GM18907 (cell line): ENCODE results near the gene AMZ2.
"Not testable (repeated sequence)": the region's sequence is repeated elsewhere in the genome, so short reads cannot be mapped to it uniquely, and the experiment has no call there.

Experiments
- ATAC-seq: cut with Tn5 transposase; IDR thresholded peaks from one replicate; pipeline ENCODE4 v1.9.1; 2021; ENCODE audit warnings: mild to moderate bottlenecking, moderate library complexity; ENCODE audit not compliant: unreplicated experiment

AMZ2 gene, protein sequence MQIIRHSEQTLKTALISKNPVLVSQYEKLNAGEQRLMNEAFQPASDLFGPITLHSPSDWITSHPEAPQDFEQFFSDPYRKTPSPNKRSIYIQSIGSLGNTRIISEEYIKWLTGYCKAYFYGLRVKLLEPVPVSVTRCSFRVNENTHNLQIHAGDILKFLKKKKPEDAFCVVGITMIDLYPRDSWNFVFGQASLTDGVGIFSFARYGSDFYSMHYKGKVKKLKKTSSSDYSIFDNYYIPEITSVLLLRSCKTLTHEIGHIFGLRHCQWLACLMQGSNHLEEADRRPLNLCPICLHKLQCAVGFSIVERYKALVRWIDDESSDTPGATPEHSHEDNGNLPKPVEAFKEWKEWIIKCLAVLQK

DNA sequence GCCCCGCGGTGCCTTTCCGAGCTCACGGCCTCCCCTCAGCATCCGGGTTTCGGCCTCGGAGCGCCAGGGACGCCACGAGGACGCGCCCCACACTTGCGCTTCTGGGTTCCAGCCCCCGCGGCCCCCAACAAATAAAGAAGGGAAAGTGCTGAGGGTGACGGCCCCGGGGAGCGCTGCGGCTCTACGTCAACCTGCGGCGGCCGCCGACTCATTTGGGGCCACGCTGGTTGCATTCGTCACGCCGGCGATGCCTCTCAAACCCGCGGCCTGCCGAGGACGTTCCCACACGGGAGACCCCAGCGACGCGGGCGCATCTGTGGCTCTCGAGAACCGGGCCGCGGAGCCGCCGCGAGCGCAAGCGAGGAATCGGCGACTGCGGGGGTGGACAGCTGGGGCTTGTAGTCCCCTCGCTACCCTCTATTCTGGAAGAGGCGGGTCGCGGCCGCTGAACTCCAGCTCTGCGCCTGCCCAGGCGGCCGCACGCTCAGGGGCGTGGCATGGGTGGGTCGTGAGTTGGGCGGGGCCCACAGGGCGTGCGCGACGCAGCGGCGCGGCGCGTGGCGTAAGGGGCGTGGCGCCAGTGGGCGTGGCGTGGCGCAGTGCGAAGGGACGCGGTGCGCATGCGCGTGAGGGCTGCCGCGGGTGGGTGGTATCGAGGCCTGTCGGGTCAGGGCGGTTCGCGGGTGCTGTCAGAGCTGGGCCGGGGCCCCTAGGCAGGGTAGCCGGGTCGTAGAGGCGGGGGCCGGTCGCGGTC is at the start of gene AMZ2:
AMZ2 (plus strand) TSS at position 599 of the 754 bp plus-strand sequence. CDS start 2,145 bp downstream, outside the sequence.
- peak; percentile 89 for ATAC-seq

DNA sequence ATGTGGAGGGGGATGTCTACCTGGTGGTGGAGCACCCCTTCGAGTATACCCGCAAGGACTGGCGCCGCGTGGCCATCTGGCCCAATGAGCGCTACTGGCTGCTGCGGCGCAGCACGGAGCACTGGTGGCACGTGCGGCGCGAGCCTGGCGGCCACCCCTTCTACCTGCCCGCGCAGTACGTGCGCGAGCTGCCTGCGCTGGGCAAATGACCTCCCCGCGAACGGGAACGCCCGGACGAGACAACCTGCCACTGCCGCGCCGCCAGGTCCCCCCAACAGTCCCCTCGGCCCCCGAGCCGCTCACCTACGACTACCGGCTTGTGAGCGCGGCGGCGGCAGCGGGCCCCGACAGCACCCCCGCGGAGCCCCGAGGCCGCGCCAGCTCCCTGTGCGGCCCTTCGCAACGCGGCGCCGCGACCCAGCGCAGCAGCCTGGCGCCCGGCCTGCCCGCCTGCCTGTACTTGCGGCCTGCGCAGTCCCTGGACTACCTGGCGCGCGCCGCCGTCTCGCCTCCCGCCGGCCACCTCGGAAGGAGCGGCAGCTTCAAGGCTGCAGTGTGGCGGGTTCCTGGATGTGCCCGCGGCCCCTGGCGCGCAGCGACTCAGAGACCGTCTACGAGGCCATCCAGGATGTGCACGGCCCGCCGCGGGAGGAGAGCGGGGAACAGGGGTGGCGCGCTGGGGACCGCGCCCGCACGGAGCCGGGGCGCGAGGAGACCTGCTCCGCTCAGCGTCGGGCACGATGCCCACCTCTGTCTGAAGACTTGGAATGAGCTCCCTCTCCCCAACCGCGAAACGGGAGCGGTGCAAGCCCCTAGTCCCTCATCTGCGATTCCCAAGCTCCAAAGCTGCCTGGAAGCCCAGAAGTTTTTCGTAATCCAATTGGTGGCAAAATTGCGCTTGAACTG is 48.7 kb upstream of the AMZ2 start:
- ATAC-seq, result no peak

DNA sequence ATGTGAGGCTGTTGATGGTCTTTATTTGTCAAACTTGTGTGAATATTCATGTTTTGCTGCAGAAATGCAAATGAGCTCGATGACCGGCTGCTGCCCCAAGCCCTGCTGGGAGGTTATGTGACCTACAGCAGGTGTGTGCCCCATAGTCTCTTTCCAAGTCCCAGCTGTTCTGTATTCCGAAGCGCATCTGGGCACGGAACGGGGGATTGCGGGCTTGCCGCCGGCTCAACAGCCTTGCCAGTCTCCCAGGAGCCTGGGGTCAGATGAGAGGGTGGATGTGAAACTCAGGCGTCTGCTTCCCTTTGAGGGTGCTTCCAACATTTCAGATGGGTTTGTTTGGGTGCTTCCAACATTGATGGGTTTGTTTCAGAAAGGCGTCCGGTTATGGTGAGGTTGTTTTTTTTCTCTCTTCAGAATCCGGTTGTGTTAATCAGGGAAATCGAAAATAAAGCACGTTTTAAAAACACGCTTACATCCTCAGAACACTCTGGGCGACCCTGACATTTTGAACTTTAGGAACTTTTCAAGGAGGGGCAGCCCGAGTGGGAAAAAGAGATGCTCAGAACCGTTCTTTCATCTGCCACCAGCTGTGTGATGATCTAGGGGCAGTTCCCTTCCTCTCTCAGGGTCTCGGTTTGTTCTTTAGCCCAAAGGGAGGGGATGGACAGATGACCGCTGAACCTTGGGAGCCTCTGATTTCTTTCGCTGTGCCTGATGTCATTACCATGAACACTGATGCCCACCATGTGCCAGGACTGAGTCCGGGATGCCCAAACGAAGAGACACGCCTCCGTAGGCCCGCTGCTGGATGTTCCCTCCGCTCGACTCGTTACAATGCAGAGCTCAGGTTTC is 47.8 kb upstream of the AMZ2 start:
- ATAC-seq, result no peak

DNA sequence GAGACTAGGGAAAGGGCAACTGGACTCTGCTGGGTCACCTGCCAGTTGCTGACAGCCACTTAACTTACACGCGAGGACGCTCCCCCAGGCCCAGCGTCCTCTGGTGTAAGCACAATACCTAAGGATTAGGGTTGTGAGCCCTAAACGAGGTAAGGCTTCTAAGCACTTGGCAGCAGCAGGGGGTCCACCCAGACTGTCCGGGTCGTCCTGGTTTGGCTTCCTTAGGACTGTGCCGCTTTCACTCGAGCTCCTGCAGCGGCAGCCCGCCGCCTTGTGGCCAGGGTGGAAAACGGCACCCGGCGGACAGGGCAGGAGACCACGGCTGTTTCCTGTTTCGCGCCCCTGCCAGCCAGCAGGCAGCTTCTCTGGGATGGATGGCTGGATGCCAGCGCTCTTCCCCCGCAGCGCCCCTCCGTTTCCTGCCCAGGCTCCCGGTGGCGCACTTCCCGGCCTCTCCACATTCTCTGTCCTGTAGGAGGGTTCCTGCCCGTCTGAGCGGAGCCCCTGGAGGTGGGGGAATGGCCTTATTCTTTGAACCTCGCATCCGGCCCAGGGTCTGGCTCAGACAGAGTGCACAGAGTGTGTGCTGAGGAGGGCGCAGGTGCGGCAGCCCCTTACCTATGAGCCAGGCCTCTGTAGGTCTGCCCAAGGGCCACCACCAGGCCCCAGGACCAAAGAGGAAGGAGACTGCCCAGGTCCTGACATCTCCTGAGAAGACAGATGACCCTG is 47.0 kb upstream of the AMZ2 start:
- peak; percentile 35 for ATAC-seq

DNA sequence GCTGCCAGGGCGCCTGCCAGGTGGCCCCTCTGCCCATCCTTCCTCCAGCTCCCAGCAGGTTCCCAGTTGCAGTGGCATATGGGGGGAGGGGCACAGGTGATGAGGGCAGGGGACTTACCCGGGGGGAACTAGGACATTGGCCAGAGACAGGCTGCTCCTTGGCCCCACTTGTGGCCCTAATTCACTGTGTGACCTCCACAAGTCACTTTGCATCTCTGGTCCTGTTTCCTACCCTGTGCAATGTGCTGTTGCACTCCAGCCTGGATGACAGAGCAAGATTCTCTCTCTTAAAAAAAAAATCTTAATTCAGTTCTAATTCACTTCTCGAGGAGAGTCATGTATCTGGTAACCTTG is 46.4 kb upstream of the AMZ2 start:
- ATAC-seq, result not testable (repeated sequence)

DNA sequence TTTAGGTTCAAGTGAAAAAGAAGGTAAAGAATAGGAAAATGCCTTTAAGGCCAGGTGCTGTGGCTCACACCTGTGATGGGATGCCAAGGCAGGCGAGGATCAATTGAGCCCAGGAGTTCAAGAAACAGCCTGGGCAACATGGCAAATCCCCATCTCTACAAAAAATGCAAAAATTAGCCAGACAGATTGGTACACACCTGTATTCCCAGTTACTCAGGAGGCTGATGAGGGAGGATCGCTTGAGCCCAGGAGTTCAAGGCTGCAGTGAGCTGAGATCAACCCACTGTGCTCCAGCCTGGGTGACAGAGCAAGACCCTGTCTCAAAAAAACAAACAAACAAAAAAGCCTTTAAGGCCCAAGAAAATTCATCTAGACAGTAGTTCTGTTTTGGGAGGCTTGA is 45.5 kb upstream of the AMZ2 start:
- ATAC-seq, result not testable (repeated sequence)

DNA sequence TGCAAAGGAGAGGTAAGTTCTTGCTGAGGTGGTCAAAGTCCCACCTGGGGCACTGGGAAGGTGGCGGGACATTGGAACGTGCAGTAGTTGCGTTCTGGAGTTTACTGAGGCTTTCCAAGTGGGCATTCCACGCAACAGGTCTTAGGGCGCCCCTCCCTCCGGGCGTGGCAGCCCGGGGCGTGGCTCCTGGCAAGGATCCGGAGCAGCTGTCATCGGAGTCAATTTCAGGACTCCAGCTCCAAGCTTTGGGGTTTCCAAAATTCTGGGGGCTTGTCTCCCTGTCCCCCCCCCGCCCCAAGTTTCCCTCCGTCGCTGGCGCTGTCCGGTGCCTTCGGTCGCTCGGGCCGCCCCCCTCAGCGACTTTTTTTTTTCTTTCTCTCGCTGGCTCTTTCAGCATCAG is 43.1 kb upstream of the AMZ2 start:
- no peak for ATAC-seq

DNA sequence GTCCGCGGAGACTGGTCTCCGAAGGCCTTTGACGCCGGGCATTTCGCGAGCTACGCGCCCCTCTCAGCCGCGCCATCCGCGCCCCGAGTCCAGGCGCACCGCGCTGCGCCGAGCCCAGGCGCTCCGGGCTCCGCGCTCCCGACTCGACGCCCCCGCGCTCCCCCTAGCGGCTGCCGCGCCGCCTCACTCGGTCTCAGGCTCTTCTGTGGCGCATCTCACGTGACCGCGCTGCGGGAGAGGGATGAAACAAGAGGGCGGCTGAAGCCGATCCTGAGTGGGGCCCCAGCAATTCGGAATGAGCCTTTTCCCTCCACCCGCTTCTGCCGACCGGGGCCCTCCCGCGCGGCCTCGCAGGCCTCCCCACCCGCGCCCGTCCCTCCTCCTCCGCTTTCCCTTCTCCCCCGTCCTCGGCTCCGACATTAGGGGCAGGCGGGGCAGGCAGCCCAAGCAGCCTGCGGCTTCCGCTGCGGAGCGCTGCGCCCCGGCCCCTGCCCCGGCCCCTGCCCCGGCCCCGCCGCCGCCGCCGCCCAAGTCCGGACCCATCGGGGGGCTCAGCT is 42.5 kb upstream of the AMZ2 start:
- peak; percentile 91 for ATAC-seq

DNA sequence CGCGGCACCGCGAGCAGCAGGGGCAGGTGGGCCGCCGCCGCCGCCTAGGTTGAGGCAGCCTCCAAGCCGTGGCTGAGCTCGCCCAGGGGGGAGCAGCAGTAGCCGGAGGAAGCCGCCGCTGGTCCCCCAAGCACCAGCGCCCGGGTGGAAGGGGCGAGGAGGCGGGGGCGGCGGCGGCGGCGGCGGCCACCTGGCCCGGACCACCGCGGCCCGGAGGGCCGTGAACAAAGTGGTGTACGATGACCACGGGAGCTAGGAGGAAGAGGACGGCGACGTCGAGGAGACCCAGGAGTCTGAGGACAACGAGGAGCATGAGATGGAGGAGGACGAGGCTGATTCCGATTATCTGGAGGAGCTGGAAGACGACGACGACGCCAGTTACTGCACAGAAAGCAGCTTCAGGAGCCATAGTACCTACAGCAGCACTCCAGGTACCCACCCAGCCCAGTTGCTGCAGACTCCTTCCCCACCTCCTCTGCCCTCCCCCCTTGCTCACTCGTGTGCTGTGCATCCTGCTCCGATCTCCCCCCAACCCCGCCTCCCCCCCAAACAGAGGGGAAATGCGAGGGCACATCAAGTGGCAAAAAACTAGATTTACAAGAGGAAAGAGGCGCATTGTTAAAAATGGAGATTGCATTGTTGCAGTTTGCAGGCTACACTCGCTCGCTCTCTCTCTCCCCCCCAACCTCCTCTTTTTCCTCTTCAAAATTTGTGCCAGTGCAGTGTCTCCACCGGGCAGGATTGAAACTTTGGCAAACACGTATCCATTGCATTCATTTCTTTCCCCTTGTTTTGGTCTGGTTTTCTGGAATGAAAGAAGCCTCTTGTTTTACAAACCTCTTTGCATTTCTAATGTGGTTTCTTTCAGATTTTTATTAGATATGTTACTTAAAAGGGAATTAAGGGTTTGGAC is 41.8 kb upstream of the AMZ2 start:
- peak; percentile 48 for ATAC-seq

DNA sequence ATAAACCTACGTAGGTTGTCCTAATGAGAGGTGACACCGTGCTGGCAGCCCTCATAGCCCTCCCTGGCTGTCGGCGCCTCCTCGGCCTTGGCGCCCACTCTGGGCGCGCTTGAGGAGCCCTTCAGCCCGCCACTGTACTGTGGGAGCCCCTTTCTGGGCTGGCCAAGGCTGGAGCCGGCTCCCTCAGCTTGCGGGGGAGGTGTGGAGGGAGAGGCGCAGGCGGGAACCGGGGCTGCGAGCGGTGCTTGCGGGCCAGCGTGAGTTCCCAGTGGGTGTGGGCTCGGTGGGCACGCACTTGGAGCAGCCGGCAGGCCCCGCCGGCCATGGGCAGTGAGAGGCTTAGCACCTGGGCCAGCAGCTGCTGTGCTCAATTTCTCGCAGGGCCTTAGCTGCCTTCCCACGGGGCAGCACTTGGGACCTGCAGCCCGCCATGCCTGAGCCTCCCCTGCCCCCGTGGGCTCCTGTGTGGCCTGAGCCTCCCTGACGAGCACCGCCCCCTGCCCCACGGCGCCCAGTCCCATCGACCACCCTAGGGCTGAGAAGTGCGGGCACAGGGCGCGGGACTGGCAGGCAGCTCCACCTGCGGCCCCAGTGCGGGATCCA is 40.1 kb upstream of the AMZ2 start:
- ATAC-seq, result no peak

DNA sequence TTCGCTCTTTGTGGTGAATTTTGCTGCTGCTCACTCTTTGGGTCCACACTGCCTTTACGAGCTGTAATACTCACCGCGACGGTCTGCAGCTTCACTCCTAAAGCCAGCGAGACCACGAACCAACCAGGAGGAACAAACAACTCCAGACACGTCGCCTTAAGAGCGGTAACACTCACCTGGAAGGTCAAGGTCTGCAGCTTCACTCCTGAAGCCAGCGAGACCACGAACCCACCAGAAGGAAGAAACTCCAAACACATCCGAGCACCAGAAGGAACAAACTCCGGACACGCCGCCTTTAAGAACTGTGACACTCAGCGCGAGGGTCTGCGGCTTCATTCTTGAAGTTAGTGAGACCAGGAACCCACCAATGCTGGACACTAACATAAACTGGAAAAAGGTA is 39.2 kb upstream of the AMZ2 start:
- not testable (repeated sequence) for ATAC-seq

DNA sequence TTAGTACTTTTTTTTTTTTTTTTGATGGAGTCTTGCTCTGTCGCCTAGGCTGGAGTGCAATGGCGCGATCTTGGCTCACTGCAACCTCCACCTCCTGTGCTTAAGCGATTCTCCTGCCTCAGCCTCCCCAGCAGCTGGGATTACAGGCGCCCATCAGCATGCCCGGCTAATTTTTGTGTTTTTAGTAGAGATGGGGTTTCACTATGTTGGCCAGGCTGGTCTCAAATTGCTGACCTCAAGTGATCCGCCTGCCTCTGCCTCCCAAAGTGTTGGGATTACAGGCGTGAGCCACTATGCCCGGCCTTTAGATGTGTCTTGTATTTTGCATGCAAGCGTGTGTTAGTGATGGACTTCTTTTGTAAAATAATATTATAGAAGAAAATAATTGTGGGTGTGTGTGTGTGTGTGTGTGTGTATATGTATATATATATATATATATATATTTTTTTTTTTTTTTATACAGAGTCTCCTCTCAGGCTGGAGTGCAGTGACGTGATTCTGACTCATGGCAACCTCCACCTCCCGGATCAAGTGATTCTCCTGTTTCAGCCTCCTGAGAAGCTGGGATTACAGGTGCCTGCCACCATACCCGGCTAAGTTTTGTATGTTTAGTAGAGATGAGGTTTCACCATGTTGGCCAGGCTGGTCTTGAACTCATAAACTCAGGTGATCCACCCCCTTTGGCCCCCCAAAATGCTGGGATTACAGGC is 38.5 kb upstream of the AMZ2 start:
- not testable (repeated sequence) for ATAC-seq

DNA sequence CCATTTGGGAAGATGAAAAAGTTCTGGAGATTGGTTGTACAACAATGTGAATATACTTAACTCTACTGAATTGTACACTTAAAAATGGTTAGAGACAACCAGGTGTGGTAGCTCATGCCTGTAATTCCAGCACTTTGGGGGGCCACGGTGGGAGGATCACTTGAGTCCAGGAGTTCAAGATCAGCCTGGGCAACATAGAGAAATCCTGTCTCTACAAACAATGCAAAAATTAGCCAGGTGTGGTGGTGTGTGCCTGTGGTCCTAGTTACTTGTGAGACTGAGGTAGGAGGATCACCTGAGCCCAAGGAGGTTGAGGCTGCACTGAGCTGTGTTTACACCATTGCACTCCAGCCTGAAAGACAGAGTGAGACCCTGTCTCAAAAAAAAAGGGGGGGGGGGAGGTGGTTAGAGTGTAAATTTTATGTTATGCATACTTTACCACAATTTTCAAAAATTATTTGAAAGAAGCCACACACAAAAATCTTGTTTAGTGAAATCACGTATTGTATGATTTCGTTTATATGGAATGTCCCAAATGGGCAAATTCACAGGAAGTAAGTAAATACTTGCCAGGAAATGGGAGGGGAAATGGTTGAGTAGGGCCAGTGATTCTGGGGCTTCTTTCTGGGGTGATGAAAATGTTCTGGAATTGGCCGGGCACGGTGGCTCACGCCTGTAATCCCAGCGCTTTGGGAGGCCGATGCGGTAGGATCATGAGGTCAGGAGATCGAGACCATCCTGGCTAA is 37.1 kb upstream of the AMZ2 start:
- ATAC-seq, result no peak

DNA sequence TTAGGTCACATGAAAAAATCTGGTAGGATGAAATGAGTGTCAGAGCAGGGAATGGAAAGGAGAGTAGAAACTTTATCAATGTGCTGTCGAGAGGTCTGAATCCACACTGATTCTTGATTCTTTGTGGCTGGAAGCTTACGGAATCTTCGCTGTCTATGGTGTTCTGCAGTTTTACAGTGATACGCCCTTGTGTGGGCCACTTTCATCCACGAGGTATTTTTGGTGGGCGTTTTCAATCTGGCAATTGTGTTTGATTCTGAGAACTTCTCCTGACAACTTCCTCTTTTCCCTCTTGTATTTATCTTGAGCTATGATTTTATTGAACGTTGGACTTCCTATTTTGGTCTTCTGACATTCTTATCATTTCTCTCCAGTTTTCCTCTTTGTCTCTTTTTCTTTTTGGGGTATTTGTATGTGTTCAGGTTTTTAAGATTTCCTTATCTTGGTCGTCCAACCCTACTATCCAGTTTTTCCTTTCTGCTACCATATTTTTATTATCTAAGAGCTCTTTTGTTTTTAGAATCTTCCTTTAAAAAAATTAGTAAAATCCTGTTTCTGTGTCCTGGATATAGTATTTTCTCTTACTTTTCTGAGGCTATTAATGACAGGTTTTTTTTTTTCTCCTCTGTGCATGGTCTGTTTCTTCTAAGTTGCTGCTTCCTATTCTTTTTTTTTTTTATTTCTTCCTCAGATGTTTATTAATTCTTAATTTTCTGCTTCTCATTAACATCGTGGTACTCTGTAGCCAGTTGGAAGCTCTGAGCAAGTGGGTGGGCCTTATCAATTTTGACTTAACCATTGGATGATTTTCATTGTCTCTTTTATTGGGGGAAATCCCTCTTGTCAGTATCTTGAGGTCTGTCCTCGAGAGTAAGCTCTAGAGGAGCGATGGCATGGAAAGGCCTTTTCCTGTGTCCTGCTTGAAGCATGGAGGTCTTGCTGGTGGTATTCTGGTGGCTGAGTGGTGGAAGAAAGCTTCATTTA is 34.1 kb upstream of the AMZ2 start:
- ATAC-seq, result not testable (repeated sequence)

DNA sequence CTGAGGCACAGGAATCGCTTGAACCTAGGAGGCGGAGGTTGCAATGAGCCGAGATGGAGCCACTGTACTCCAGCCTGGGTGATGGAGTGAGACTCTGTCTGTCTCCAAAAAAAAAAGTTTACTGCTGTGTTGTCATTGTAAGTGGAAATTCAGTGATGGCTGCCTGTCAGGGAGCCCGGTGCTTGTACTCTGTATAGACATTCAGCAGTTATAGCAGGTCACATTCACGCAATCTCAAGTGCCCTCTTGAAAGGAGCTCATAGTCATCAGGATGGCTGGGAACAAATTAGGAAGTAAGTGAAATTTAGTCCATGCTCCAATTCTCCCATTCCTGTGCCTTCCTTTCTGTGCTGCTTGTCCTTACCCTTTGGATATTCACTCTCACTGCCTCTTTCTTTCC is 32.4 kb upstream of the AMZ2 start:
- ATAC-seq, result not testable (repeated sequence)
